HG02973 (cell line): ENCODE results near the gene OR5H14.
"Not testable (repeated sequence)": the region's sequence is repeated elsewhere in the genome, so short reads cannot be mapped to it uniquely, and the experiment has no call there.

Experiments
- ATAC-seq: cut with Tn5 transposase; IDR thresholded peaks from one replicate; pipeline ENCODE4 v1.9.1; 2021; ENCODE audit warnings: moderate library complexity; ENCODE audit not compliant: unreplicated experiment

OR5H14 gene

DNA sequence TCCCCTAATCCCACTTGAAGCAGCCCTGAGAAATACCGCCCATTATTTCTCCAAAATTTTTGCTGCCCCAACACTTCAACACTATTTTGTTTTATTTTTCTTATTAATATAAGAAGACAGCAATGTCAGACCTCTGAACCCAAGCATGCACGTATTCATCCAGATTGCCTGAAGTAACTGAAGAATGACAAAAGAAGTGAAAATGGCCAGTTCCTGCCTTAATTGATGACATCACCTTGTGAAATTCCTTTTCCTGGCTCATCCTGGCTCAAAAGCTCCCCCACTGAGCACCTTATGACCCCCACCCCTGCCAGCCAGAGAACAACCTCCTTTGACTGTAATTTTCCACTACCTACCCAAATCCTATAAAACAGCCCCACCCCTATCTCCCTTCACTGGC, 49.0 kb downstream of the OR5H14 start:
- ATAC-seq: not testable (repeated sequence)

GRCh38 chr3:98199020-98199419, 51.7 kb downstream of the OR5H14 start:
- no peak for ATAC-seq
